IMR-90 (cell line): Measurements from ENCODE around the gene POU2AF2. TPM values are rescaled to one million over a fixed set of nuclear protein-coding genes. Genes with fewer than 3 reads are reported as not detected.

ENCODE experiments used
- ATAC-seq: fragments of 200-7000 bp; cut with Tn5 transposase; 2 replicates; pipeline ENCODE4 v1.9.1; 2020; ENCODE audit warnings: low read depth, mild to moderate bottlenecking, moderate library complexity
- BruUV-seq: library from RNA; stranded (reverse); fragments of 400-500 nt; replicated peaks from 2 replicates; lab custom pipeline; 2021; lab: Mats Ljungman, UMichigan
- CTCF ChIA-PET: fragments of 300-600 bp; formaldehyde crosslinking; extraction: SDS; loops from one replicate; lab custom pipeline; 2021; ENCODE audit warnings: antibody characterized with exemption; lab: Yijun Ruan, JAX
- POLR2A ChIA-PET: fragments of 300-600 bp; sonication (Branson Sonifier 250); formaldehyde crosslinking; loops from one replicate; lab custom pipeline; 2022; ENCODE audit warnings: antibody characterized with exemption; ENCODE audit not compliant: unreplicated experiment; lab: Charles Lee
- DNase-seq: peaks from one replicate; pipeline ENCODE4 v3.0.0; 2013
- H2AFZ ChIP-seq: replicated peaks from 2 replicates; pipeline ENCODE3; 2013; ENCODE audit warnings: low read length, mild to moderate bottlenecking; ENCODE audit not compliant: poor library complexity
- H2AK5ac ChIP-seq: 2 replicates; pipeline ENCODE4 v1.6.1; 2013; ENCODE audit warnings: low read depth, low read length, inconsistent platforms
- H2AK9ac ChIP-seq: replicated peaks from 2 replicates; pipeline ENCODE3; 2013; ENCODE audit warnings: mild to moderate bottlenecking, low read depth, low read length, moderate library complexity; ENCODE audit not compliant: poor library complexity
- H2BK120ac ChIP-seq: 2 replicates; pipeline ENCODE4 v1.6.1; 2013; ENCODE audit warnings: low read depth, low read length, inconsistent platforms
- H2BK15ac ChIP-seq: 3 replicates; pipeline ENCODE4 v1.6.1; 2013; ENCODE audit warnings: low read depth, low read length, inconsistent platforms
- H2BK20ac ChIP-seq: 2 replicates; pipeline ENCODE4 v1.6.1; 2013; ENCODE audit warnings: low read depth, mild to moderate bottlenecking, inconsistent platforms, low read length, moderate library complexity
- H2BK5ac ChIP-seq: 2 replicates; pipeline ENCODE4 v1.6.1; 2013; ENCODE audit warnings: mild to moderate bottlenecking, low read depth, low read length, inconsistent platforms; ENCODE audit not compliant: poor library complexity, severe bottlenecking
- H3K14ac ChIP-seq: replicated peaks from 2 replicates; pipeline ENCODE4 v1.6.1; 2013; ENCODE audit warnings: low read depth, low read length, inconsistent platforms
- H3K18ac ChIP-seq: 2 replicates; pipeline ENCODE4 v1.6.1; 2013; ENCODE audit warnings: low read depth, low read length, control low read depth
- H3K23ac ChIP-seq: 2 replicates; pipeline ENCODE4 v1.6.1; 2013; ENCODE audit warnings: low read depth, low read length, inconsistent platforms
- H3K27ac ChIP-seq: 2 replicates; pipeline ENCODE4 v1.5.1; 2013; ENCODE audit warnings: mild to moderate bottlenecking, control low read depth, low read length; ENCODE audit not compliant: insufficient read depth
- H3K27me3 ChIP-seq: 2 replicates; pipeline ENCODE4 v1.6.1; 2013; ENCODE audit warnings: low read length; ENCODE audit not compliant: control insufficient read depth, insufficient read depth
- H3K36me3 ChIP-seq: 2 replicates; pipeline ENCODE4 v1.6.1; 2013; ENCODE audit warnings: low read length, mixed read lengths; ENCODE audit not compliant: control insufficient read depth, insufficient read depth
- H3K4ac ChIP-seq: 2 replicates; pipeline ENCODE4 v1.6.1; 2013; ENCODE audit warnings: low read depth, low read length, inconsistent platforms
- H3K4me1 ChIP-seq: 2 replicates; pipeline ENCODE4 v1.6.1; 2013; ENCODE audit warnings: low read length, mixed read lengths; ENCODE audit not compliant: control insufficient read depth, insufficient read depth
- H3K4me2 ChIP-seq: 2 replicates; pipeline ENCODE4 v1.6.1; 2013; ENCODE audit warnings: low read depth, mild to moderate bottlenecking, control low read depth, low read length, moderate library complexity
- H3K4me3 ChIP-seq: 2 replicates; pipeline ENCODE4 v1.5.1; 2013; ENCODE audit warnings: low read depth, mild to moderate bottlenecking, control low read depth, low read length, moderate library complexity; ENCODE audit not compliant: insufficient read depth
- H3K56ac ChIP-seq: 2 replicates; pipeline ENCODE4 v1.6.1; 2013; ENCODE audit warnings: low read length, inconsistent platforms; ENCODE audit not compliant: insufficient read depth; ENCODE audit errors: extremely low read depth
- H3K79me1 ChIP-seq, 2 experiments: 2 replicates each; pipeline ENCODE4 v1.6.1; 2013; ENCODE audit warnings: low read length in 2 of 2, inconsistent platforms in 1 of 2, low read depth in 1 of 2
- H3K9ac ChIP-seq: 2 replicates; pipeline ENCODE4 v1.6.1; 2013; ENCODE audit warnings: low read depth, low read length, control low read depth
- H3K9me1 ChIP-seq: 2 replicates; pipeline ENCODE4 v1.6.1; 2013; ENCODE audit warnings: low read length, inconsistent platforms; ENCODE audit not compliant: insufficient read depth
- H3K9me3 ChIP-seq: 2 replicates; pipeline ENCODE4 v1.6.1; 2013; ENCODE audit warnings: low read length; ENCODE audit not compliant: control insufficient read depth, insufficient read depth
- H4K20me1 ChIP-seq: 2 replicates; pipeline ENCODE4 v1.6.1; 2013; ENCODE audit warnings: low read length, inconsistent platforms; ENCODE audit not compliant: insufficient read depth
- H4K5ac ChIP-seq: 2 replicates; pipeline ENCODE4 v1.6.1; 2013; ENCODE audit warnings: mild to moderate bottlenecking, low read depth, low read length, control low read depth
- H4K8ac ChIP-seq, 2 experiments: 2 replicates each; pipeline ENCODE4 v1.6.1; 2013; ENCODE audit warnings: low read depth in 2 of 2, low read length in 2 of 2, control low read depth in 1 of 2, inconsistent platforms in 1 of 2
- H4K91ac ChIP-seq: 2 replicates; pipeline ENCODE4 v1.6.1; 2013; ENCODE audit warnings: low read depth, low read length, inconsistent platforms; ENCODE audit not compliant: insufficient read depth
- FOS ChIP-seq: fragments of 150-350 bp; IDR thresholded peaks from 2 replicates; pipeline ENCODE4 v1.6.1; 2016; ENCODE audit warnings: low read depth, low read length
- MAFK ChIP-seq: IDR thresholded peaks from 2 replicates; pipeline ENCODE4 v1.6.1; 2012; ENCODE audit warnings: low read depth, low read length, improper control_type of control experiment
- MXI1 ChIP-seq: IDR thresholded peaks from 2 replicates; pipeline ENCODE4 v1.6.1; 2012; ENCODE audit warnings: low read depth, mild to moderate bottlenecking, low read length, moderate library complexity, borderline replicate concordance
- RAD21 ChIP-seq: IDR thresholded peaks from 2 replicates; pipeline ENCODE4 v1.6.1; 2012; ENCODE audit warnings: low read length, improper control_type of control experiment
- RCOR1 ChIP-seq: IDR thresholded peaks from 2 replicates; pipeline ENCODE4 v1.6.1; 2012; ENCODE audit warnings: mild to moderate bottlenecking, low read length, improper control_type of control experiment; ENCODE audit not compliant: insufficient replicate concordance
- WGBS, 2 experiments: methylation state at CpG; one replicate each; pipeline versions ENCODE4 v1.1.5 to v1.1.7; 2013; ENCODE audit warnings: missing lambda C conversion rate in 2 of 2; ENCODE audit not compliant: insufficient read length in 1 of 2; ENCODE audit errors: extremely low coverage in 2 of 2; 5-methylcytosine and 5-hydroxymethylcytosine counted together
- dilution Hi-C: fragments of 300-500 bp; cut with HindIII; formaldehyde crosslinking; loops from one replicate; pipeline ENCODE4 v1.14.3; 2018; ENCODE audit warnings: low sequenced_read_pairs; ENCODE audit not compliant: unreplicated experiment
- in situ Hi-C: fragments of 300-500 bp; cut with MboI; formaldehyde crosslinking; loops from 3 replicates; pipeline ENCODE4 v1.14.3; 2019; ENCODE audit warnings: low sequenced_read_pairs, inconsistent platforms, mixed read lengths
- intact Hi-C: fragments of 100-400 bp; cut with micrococcal nuclease; formaldehyde crosslinking; loops from 2 replicates; pipeline ENCODE4 v1.10.0; 2022
- polyA plus RNA-seq, 3 experiments: library from polyadenylated mRNA; depleted of rRNA; stranded (reverse); fragments of >200 nt; gene quantifications; 2 replicates each; pipeline ENCODE4 v1.2.3, GENCODE V29; 2012; ENCODE audit warnings: low replicate concordance in 1 of 3
- total RNA-seq: library from RNA; depleted of rRNA; stranded (reverse); fragments of >200 nt; gene quantifications from 2 replicates; pipeline ENCODE4 v1.2.3, GENCODE V29; 2012
- TF ChIP-seq, protein P1 (sequence below): fragments of 150-350 bp; IDR thresholded peaks from 2 replicates; pipeline ENCODE4 v1.6.1; 2016; ENCODE audit warnings: low read depth, mild to moderate bottlenecking, low read length, moderate library complexity, borderline replicate concordance

The POU2AF2 gene
- total and polyA plus RNA-seq, 2 of the 4 experiments (the other 2 are of a cell fraction): not detected

DNA sequence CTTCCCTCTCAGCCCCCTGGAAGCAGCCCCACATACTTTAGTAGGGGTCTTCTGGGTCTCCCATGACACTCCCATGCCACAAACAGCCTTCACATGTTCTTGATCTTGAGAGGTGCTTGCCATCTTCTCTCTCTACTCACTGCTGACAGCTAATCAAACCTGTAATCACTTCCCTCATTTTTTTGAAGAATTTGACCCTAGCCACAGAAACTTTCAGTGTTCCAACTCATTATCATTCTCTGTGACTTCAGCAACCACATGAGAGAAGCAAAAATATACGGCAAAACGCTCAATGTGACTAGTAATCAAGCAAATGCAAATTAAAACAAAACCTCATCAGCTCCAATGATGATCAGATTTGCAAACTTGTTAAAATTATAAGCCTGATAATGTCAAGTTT is 38.3 kb upstream of the POU2AF2 start:
- Histone ChIP-seq H2BK15ac (peak overlapping the region; percentile 97), H2AK9ac (peak overlapping the region; percentile 34), H3K79me1 (no peaks in the 10 kb centered on the region), H2BK5ac (peak overlapping the region; percentile 96), H4K20me1 (no peaks in the 10 kb centered on the region), H2AFZ (peak overlapping the region; percentile 73), H3K36me3 (no peaks in the 10 kb centered on the region), H3K14ac (peak overlapping the region; percentile 94), H4K5ac (peak overlapping the region; percentile 100), H3K4me1 (peaks cover 18% of the 10 kb centered on the region), H3K4ac (peak overlapping the region; percentile 98), H3K4me2 (no peak overlapping the region), H3K4me3 (no peak overlapping the region), H2BK20ac (peak overlapping the region; percentile 100), H3K27me3 (no peaks in the 10 kb centered on the region), H4K8ac (peak overlapping the region; percentile 89 to 93), H3K56ac (peak overlapping the region; percentile 96; the same call in 1 of the 2 replicates), H3K27ac (peak overlapping the region; percentile 98), H3K9ac (no peak overlapping the region), H3K9me3 (no peaks in the 10 kb centered on the region), H3K23ac (peak overlapping the region; percentile 95), H2BK120ac (peak overlapping the region; percentile 100), H3K18ac (peak overlapping the region; percentile 100), H2AK5ac (peak overlapping the region; percentile 95; the same call in 1 of the 2 replicates), H4K91ac (peak overlapping the region; percentile 97), H3K9me1 (peaks cover 7% of the 10 kb centered on the region; the same call in 1 of the 2 replicates)
- dilution Hi-C loops (no loop called here), in situ Hi-C loops (no loop called here), intact Hi-C loops (no loop called here)
- TF ChIP-seq MXI1: no peak
- no peak for TF ChIP-seq RCOR1
- no peak for TF ChIP-seq FOS
- TF ChIP-seq, protein P1, sequence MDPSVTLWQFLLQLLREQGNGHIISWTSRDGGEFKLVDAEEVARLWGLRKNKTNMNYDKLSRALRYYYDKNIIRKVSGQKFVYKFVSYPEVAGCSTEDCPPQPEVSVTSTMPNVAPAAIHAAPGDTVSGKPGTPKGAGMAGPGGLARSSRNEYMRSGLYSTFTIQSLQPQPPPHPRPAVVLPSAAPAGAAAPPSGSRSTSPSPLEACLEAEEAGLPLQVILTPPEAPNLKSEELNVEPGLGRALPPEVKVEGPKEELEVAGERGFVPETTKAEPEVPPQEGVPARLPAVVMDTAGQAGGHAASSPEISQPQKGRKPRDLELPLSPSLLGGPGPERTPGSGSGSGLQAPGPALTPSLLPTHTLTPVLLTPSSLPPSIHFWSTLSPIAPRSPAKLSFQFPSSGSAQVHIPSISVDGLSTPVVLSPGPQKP: no peak
- no peak for TF ChIP-seq MAFK
- TF ChIP-seq RAD21: no peak
- no TSS peak for BruUV-seq
- ATAC-seq (no peak), DNase-seq (no peak)
- ChIA-PET POLR2A (no interaction called here), CTCF (no interaction called here)
- no CpG with 5 or more reads among the region's 2 CpGs for WGBS, 2 experiments
